Chondrocyte (in vitro differentiated cells): ENCODE results near the gene ELF4. TPM values are rescaled to one million over a fixed set of nuclear protein-coding genes. Genes with fewer than 3 reads are reported as not detected.

Experiments
- DNase-seq: peaks from one replicate; pipeline ENCODE4 v3.0.0; 2021; ENCODE audit warnings: mixed read lengths, low spot score
- H3K27ac Mint-ChIP-seq: one replicate; pipeline ENCODE4 v1.8.0; 2021; ENCODE audit warnings: mild to moderate bottlenecking, moderate library complexity, mixed read lengths; ENCODE audit not compliant: unreplicated experiment
- H3K27me3 Mint-ChIP-seq: 2 replicates; pipeline ENCODE4 v1.8.0; 2021; ENCODE audit warnings: low read depth, mixed read lengths
- H3K36me3 Mint-ChIP-seq: 2 replicates; pipeline ENCODE4 v1.8.0; 2021; ENCODE audit warnings: low read depth, mixed read lengths
- H3K4me1 Mint-ChIP-seq: 2 replicates; pipeline ENCODE4 v1.8.0; 2021; ENCODE audit warnings: low read depth, mild to moderate bottlenecking, mixed read lengths
- H3K4me3 Mint-ChIP-seq: one replicate; pipeline ENCODE4 v1.8.0; 2021; ENCODE audit warnings: mild to moderate bottlenecking, moderate library complexity, mixed read lengths; ENCODE audit not compliant: unreplicated experiment
- H3K9me3 Mint-ChIP-seq: 2 replicates; pipeline ENCODE4 v1.8.0; 2021; ENCODE audit warnings: low read depth, mixed read lengths
- total RNA-seq: library from RNA; stranded (reverse); gene quantifications from 3 replicates; pipeline ENCODE4 v1.2.1, GENCODE V29; 2021
- TF ChIP-seq, protein P1 (sequence below): fragments of 200-600 bp; sonication (generic); IDR thresholded peaks from 2 replicates; pipeline ENCODE4 v1.5.0; 2021; ENCODE audit warnings: antibody characterized with exemption, mild to moderate bottlenecking, moderate library complexity

The ELF4 gene
- total RNA-seq, 1 donor from 2014 or later: 25.7 TPM

- Mint-ChIP-seq H3K36me3 (peaks cover 1% of the 10 kb centered on the region), H3K4me1 (peaks cover 23% of the 10 kb centered on the region), H3K9me3 (no peaks in the 10 kb centered on the region), H3K27ac (peak overlapping the region; percentile 39), H3K4me3 (no peak overlapping the region), H3K27me3 (no peaks in the 10 kb centered on the region)
- no peak for DNase-seq
- TF ChIP-seq, protein P1, sequence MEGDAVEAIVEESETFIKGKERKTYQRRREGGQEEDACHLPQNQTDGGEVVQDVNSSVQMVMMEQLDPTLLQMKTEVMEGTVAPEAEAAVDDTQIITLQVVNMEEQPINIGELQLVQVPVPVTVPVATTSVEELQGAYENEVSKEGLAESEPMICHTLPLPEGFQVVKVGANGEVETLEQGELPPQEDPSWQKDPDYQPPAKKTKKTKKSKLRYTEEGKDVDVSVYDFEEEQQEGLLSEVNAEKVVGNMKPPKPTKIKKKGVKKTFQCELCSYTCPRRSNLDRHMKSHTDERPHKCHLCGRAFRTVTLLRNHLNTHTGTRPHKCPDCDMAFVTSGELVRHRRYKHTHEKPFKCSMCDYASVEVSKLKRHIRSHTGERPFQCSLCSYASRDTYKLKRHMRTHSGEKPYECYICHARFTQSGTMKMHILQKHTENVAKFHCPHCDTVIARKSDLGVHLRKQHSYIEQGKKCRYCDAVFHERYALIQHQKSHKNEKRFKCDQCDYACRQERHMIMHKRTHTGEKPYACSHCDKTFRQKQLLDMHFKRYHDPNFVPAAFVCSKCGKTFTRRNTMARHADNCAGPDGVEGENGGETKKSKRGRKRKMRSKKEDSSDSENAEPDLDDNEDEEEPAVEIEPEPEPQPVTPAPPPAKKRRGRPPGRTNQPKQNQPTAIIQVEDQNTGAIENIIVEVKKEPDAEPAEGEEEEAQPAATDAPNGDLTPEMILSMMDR: peak; percentile 84
Measured at GRCh38 chrX:130079824-130080406, 30.4 kb downstream of the ELF4 start.

GRCh38 chrX:130075777-130076176 lies 34.5 kb downstream of the ELF4 start:
- Mint-ChIP-seq H3K9me3 (no peaks in the 10 kb centered on the region), H3K27me3 (no peaks in the 10 kb centered on the region), H3K36me3 (peaks cover 5% of the 10 kb centered on the region), H3K27ac (no peak overlapping the region), H3K4me3 (no peak overlapping the region), H3K4me1 (peaks cover 4% of the 10 kb centered on the region)
- DNase-seq: no peak
- TF ChIP-seq, protein P1: no peak

- Mint-ChIP-seq H3K36me3 (peaks cover 8% of the 10 kb centered on the region), H3K27me3 (no peaks in the 10 kb centered on the region), H3K9me3 (no peaks in the 10 kb centered on the region), H3K4me3 (no peak overlapping the region), H3K4me1 (peaks cover 4% of the 10 kb centered on the region), H3K27ac (no peak overlapping the region)
- TF ChIP-seq, protein P1: no peak
- DNase-seq: no peak
Measured at GRCh38 chrX:130072345-130072740, 38.0 kb downstream of the ELF4 start.

DNA sequence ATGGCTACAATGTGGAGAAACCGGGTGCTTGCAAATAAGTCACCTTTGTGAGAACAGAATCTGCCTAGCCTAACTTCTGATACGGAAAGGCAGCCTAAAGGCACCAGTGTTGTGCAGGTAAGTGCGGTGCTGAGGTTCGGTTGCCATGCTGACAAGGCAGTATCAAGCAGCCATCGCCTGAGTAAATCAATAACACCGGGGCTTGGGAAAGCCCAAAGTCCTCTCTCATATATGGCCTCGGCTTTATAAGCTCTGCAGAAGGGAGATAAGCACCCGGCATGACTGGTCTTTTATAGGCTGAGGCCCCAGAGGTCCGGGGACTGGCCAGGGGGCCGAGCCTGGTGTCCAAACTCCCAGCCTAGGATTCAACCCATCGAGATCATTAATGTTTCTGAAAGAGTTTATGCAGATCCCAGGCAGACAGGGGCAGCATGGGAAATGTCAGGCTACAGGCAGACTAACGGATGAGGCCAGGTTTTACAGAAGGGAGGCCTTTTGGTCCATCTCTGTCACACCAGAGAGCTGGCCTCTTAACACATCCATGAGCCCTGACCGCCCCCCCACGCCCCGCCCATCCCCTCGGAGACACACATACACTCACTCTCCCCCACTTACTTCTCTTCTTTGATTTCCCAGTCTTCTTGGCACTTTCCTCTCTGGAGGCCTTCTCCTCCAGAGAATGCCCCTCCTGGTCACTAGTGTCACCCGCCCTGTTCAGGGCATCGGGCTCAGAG lies 38.5 kb downstream of the ELF4 start:
- Mint-ChIP-seq H3K27ac (no peak overlapping the region), H3K4me3 (no peak overlapping the region), H3K36me3 (peaks cover 9% of the 10 kb centered on the region), H3K27me3 (no peaks in the 10 kb centered on the region), H3K4me1 (peaks cover 2% of the 10 kb centered on the region), H3K9me3 (no peaks in the 10 kb centered on the region)
- TF ChIP-seq, protein P1: no peak
- DNase-seq: no peak

GRCh38 chrX:130066975-130067615 lies 43.2 kb downstream of the ELF4 start:
- no peaks in the 10 kb centered on the region for H3K9me3 Mint-ChIP-seq
- no peak for DNase-seq
- H3K27me3 Mint-ChIP-seq: peaks cover 1% of the 10 kb centered on the region
- TF ChIP-seq, protein P1: no peak
- no peaks in the 10 kb centered on the region for H3K4me1 Mint-ChIP-seq
- no peak overlapping the region for H3K27ac Mint-ChIP-seq
- H3K36me3 Mint-ChIP-seq: peaks cover 12% of the 10 kb centered on the region
- H3K4me3 Mint-ChIP-seq: no peak overlapping the region
